Ovary (tissue), 3 donors: ENCODE measurements around the gene LMF1.

ENCODE experiments used
- CTCF ChIP-seq, 3 donors: fragments of 450-650 bp in 2 of 3; fragments of 200-600 bp in 1 of 3; IDR thresholded peaks; one replicate each; pipeline versions ENCODE4 v1.5.1 to v1.8.0; 2016 to 2022; ENCODE audit warnings: antibody characterized with exemption in 3 of 3, mild to moderate bottlenecking in 1 of 3
- EP300 ChIP-seq: sonication (generic); formaldehyde crosslinking; IDR thresholded peaks from one replicate; pipeline ENCODE4 v1.6.1; 2017; ENCODE audit warnings: antibody characterized with exemption
- POLR2A ChIP-seq: fragments of 450-650 bp; IDR thresholded peaks from one replicate; pipeline ENCODE4 v1.6.1; 2017; ENCODE audit warnings: antibody characterized with exemption, mild to moderate bottlenecking, moderate library complexity
- donor health status: DM: no; HTN: no; CAD: no.

DNA sequence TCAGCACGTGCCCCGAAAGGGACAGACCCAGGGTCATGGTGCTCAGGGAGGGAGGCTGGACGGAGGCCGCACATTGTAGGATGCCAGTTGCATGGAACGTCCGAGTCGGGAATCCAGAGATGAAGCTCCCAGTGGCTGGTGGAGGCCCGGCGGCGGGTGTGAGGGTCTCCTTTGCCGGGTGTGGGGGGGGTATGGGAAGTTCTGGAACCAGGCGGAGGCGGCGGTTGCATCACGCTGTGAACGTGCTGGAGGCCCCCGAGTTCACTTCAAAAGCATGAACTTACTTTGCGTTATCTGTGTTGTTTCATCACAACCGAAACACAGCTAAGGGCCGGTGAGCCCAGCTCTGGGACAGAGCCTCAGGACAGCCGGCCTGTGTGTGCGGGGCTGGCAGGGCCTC lies 96.9 kb downstream of the LMF1 start:
- TF ChIP-seq POLR2A: no peak
- TF ChIP-seq CTCF (IDR thresholded peaks at IDR 0.05): no peak
- TF ChIP-seq EP300: no peak
